Epithelial cell of proximal tubule (primary cell): ENCODE results near the gene WFDC6. TPM values are rescaled to one million over a fixed set of nuclear protein-coding genes. Genes with fewer than 3 reads are reported as not detected.
"Not testable (repeated sequence)": the region's sequence is repeated elsewhere in the genome, so short reads cannot be mapped to it uniquely, and the experiment has no call there.

Experiments
- DNase-seq: peaks from one replicate; pipeline ENCODE4 v3.0.0-alpha.2; 2011; ENCODE audit warnings: low read depth
- H3K4me3 ChIP-seq: 2 replicates; pipeline ENCODE4 v1.5.1; 2011; ENCODE audit warnings: low read depth, mild to moderate bottlenecking, low read length
- total RNA-seq: library from RNA; depleted of rRNA; stranded (reverse); fragments of >200 nt; gene quantifications from 2 replicates; pipeline ENCODE4 v1.2.3, GENCODE V29; 2015
- TF ChIP-seq, protein P1 (sequence below): conservative IDR thresholded peaks from 2 replicates; pipeline ENCODE4 v1.5.1; 2012; ENCODE audit warnings: low read depth, mild to moderate bottlenecking, low read length

WFDC6 gene
- total RNA-seq: not detected in 2 replicates

DNA sequence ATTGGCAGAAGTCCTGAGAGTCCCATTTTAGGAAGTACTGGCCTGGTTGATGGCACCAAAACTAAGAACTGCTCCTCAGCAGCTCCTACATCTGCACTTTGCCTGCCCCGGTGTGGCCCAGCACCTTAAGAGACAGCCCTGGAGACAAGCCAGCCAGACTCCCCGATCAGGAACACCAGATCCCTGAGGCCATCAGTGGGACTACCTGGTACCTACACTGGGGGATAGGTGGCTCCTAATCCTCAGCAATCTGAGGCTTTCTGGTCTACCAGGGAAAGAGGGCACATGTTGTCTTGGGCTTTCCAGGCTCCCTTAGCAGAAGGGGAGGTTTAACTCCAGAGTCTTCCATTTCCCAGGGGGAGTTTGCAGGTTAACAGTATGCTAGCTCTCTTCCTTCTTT is at the start of gene WFDC6:
Gene WFDC6, minus strand, starts transcription at position 101 of the 400 bp plus-strand sequence. Its CDS starts 75 bp downstream, at position 26.
- H3K4me3 ChIP-seq: no peak within 1 kb of the TSS
- DNase-seq: no peak
- TF ChIP-seq, protein P1, sequence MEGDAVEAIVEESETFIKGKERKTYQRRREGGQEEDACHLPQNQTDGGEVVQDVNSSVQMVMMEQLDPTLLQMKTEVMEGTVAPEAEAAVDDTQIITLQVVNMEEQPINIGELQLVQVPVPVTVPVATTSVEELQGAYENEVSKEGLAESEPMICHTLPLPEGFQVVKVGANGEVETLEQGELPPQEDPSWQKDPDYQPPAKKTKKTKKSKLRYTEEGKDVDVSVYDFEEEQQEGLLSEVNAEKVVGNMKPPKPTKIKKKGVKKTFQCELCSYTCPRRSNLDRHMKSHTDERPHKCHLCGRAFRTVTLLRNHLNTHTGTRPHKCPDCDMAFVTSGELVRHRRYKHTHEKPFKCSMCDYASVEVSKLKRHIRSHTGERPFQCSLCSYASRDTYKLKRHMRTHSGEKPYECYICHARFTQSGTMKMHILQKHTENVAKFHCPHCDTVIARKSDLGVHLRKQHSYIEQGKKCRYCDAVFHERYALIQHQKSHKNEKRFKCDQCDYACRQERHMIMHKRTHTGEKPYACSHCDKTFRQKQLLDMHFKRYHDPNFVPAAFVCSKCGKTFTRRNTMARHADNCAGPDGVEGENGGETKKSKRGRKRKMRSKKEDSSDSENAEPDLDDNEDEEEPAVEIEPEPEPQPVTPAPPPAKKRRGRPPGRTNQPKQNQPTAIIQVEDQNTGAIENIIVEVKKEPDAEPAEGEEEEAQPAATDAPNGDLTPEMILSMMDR: no peak

DNA sequence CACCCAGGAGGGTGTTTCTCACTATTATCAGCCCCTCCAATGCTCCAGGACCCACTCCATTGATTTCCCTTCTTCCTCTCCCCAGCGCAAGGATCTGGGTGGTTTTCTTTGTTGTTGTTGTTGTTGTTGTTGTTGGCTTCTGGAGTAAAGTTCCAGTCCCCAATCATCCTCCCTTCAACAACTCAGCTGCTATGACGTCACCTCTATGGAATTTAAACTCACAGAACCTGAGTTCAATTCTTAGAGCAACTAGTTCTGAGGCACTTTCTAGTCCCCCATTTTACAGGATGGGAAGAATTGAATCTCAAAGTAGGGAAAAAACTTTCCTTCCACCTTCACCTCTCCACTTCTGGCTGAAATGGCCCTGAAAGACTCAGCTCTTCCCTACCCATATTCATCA is 49.5 kb upstream of the WFDC6 start:
- DNase-seq: no peak
- no peak overlapping the region for H3K4me3 ChIP-seq
- TF ChIP-seq, protein P1: no peak

GRCh38 chr20:45585986-45586385 is 46.7 kb upstream of the WFDC6 start:
- not testable (repeated sequence) for H3K4me3 ChIP-seq, DNase-seq

GRCh38 chr20:45584294-45584693 is 45.0 kb upstream of the WFDC6 start:
- DNase-seq, H3K4me3 ChIP-seq: not testable (repeated sequence)

GRCh38 chr20:45583502-45583901 is 44.2 kb upstream of the WFDC6 start:
- H3K4me3 ChIP-seq: no peak overlapping the region
- no peak for DNase-seq
- TF ChIP-seq, protein P1: no peak

DNA sequence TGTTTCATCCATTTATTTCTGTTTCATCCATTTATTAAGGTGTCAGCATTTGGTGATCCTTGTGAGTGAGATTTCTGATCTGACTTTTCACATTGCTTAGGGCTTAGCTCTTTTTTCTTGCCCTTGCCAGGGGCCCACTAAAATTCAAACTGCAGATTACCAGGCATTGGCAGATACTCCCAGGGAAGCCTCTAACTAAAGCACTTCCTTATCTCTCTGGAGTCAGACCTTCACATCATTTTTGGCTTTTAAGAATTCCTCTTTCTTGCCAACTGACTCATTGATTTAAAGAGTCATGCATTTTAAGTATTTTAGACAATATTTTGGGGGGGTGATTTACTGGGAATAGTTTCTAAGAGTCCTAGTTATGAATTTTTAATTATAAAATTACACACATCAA is 42.4 kb upstream of the WFDC6 start:
- H3K4me3 ChIP-seq: no peak overlapping the region
- DNase-seq: no peak
- TF ChIP-seq, protein P1: no peak

- TF ChIP-seq, protein P1: no peak
- no peak within 1 kb of the TSS for H3K4me3 ChIP-seq
- DNase-seq: no peak
Observed at GRCh38 chr20:45579184-45579583, 39.9 kb upstream of the WFDC6 start, which contains the start of gene WFDC8. WFDC8 (minus strand) TSS chr20:45579284; CDS start chr20:45579247, 37 bp downstream.

DNA sequence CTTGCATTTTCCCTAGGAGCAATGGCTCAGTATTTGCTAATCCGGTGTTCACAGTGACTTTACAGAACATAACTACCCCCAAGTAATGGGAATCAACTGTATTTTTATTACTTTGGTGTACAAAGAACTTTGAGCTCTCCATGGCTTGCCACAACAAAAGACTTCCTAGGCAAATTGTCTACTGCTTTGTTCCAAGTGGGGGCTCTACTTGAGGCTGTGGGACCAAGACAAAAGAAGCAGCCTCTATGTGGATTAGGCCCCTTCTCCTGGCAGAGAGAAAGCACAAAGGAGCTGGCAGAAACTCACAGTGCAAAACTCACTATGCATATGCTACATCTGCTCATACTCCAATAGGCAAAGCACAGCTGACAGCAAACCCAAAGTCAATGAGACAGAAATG is 38.9 kb upstream of the WFDC6 start:
- DNase-seq: no peak
- TF ChIP-seq, protein P1: no peak
- H3K4me3 ChIP-seq: no peak overlapping the region
